Liver (tissue), 9 donors: ENCODE results near the gene DPT. TPM values are rescaled to one million over a fixed set of nuclear protein-coding genes. Genes with fewer than 3 reads are reported as not detected.

Experiments used
- DNase-seq: peaks from one replicate; pipeline ENCODE4 v3.0.0-alpha.2; 2017; ENCODE audit warnings: low spot score
- H3K27ac ChIP-seq, 2 donors: one replicate each; pipeline ENCODE4 v1.7.0; 2013; ENCODE audit warnings: inconsistent platforms in 2 of 2, low read length in 2 of 2, control low read depth in 1 of 2, low read depth in 1 of 2, mild to moderate bottlenecking in 1 of 2
- H3K27me3 ChIP-seq, 4 donors: one replicate each; pipeline versions ENCODE4 v1.6.1 to v1.7.0; 2013; ENCODE audit warnings: low read length in 3 of 4, inconsistent platforms in 1 of 4, mild to moderate bottlenecking in 1 of 4, moderate library complexity in 1 of 4; ENCODE audit not compliant: control insufficient read depth in 4 of 4, insufficient read depth in 4 of 4
- H3K36me3 ChIP-seq, 4 donors: one replicate each; pipeline versions ENCODE4 v1.6.1 to v1.7.0; 2013; ENCODE audit warnings: low read length in 3 of 4, mild to moderate bottlenecking in 3 of 4, low read depth in 1 of 4, moderate library complexity in 1 of 4; ENCODE audit not compliant: control insufficient read depth in 4 of 4, insufficient read depth in 3 of 4
- H3K4me1 ChIP-seq, 4 donors: one replicate each; pipeline versions ENCODE4 v1.6.1 to v1.7.0; 2013; ENCODE audit warnings: low read length in 3 of 4, mild to moderate bottlenecking in 3 of 4, moderate library complexity in 1 of 4; ENCODE audit not compliant: control insufficient read depth in 4 of 4, insufficient read depth in 4 of 4
- H3K4me3 ChIP-seq, 3 donors: one replicate each; pipeline versions ENCODE4 v1.6.1 to v1.7.0; 2013; ENCODE audit warnings: low read length in 3 of 3, control low read depth in 1 of 3, low read depth in 1 of 3, mild to moderate bottlenecking in 1 of 3
- H3K9ac ChIP-seq, 2 donors: one replicate each; pipeline ENCODE4 v1.7.0; 2013; ENCODE audit warnings: low read length in 2 of 2, mild to moderate bottlenecking in 2 of 2, moderate library complexity in 2 of 2, control low read depth in 1 of 2, low read depth in 1 of 2
- H3K9me3 ChIP-seq, 4 donors: one replicate each; pipeline versions ENCODE4 v1.6.1 to v1.7.0; 2013; ENCODE audit warnings: low read length in 3 of 4; ENCODE audit not compliant: control insufficient read depth in 4 of 4
- EGR1 ChIP-seq, 2 donors: IDR thresholded peaks; 2 replicates each; pipeline ENCODE4 v1.6.1; 2016 to 2018; ENCODE audit warnings: antibody characterized with exemption in 2 of 2, low read depth in 2 of 2
- FOXA1 ChIP-seq: IDR thresholded peaks from 2 replicates; pipeline ENCODE4 v1.6.1; 2016; ENCODE audit warnings: antibody characterized with exemption
- FOXA2 ChIP-seq: IDR thresholded peaks from 2 replicates; pipeline ENCODE4 v1.6.1; 2016; ENCODE audit warnings: antibody characterized with exemption
- GABPA ChIP-seq, 2 donors: IDR thresholded peaks in 1 of 2; conservative IDR thresholded peaks in 1 of 2; 2 replicates each; pipeline ENCODE4 v1.6.1; 2016; ENCODE audit warnings: antibody characterized with exemption in 2 of 2, mild to moderate bottlenecking in 1 of 2, moderate library complexity in 1 of 2
- HNF4A ChIP-seq, 2 donors: conservative IDR thresholded peaks; 2 replicates each; pipeline ENCODE4 v1.6.1; 2016; ENCODE audit warnings: antibody characterized with exemption in 2 of 2, mild to moderate bottlenecking in 2 of 2
- HNF4G ChIP-seq: IDR thresholded peaks from 2 replicates; pipeline ENCODE4 v1.6.1; 2016; ENCODE audit warnings: antibody characterized with exemption
- JUND ChIP-seq, 2 donors: IDR thresholded peaks; 2 replicates each; pipeline ENCODE4 v1.6.1; 2016; ENCODE audit warnings: antibody characterized with exemption in 2 of 2
- MAX ChIP-seq: IDR thresholded peaks from 2 replicates; pipeline ENCODE4 v1.6.1; 2016; ENCODE audit warnings: antibody characterized with exemption
- NR2F2 ChIP-seq: IDR thresholded peaks from 2 replicates; pipeline ENCODE4 v1.6.1; 2016; ENCODE audit warnings: antibody characterized with exemption
- RAD21 ChIP-seq, 2 donors: IDR thresholded peaks; 2 replicates each; pipeline ENCODE4 v1.6.1; 2016; ENCODE audit warnings: antibody characterized with exemption in 2 of 2, mild to moderate bottlenecking in 2 of 2
- RXRA ChIP-seq, 2 donors: IDR thresholded peaks; 2 replicates each; pipeline ENCODE4 v1.6.1; 2017 to 2018; ENCODE audit warnings: antibody characterized with exemption in 2 of 2, mild to moderate bottlenecking in 1 of 2
- SP1 ChIP-seq: IDR thresholded peaks from 2 replicates; pipeline ENCODE4 v1.6.1; 2018; ENCODE audit warnings: antibody characterized with exemption, mild to moderate bottlenecking
- TAF1 ChIP-seq: conservative IDR thresholded peaks from 2 replicates; pipeline ENCODE4 v1.6.1; 2016; ENCODE audit warnings: antibody characterized with exemption, mild to moderate bottlenecking
- YY1 ChIP-seq: IDR thresholded peaks from 2 replicates; pipeline ENCODE4 v1.6.1; 2016; ENCODE audit warnings: antibody characterized with exemption, mild to moderate bottlenecking
- ZBTB33 ChIP-seq: IDR thresholded peaks from 2 replicates; pipeline ENCODE4 v1.6.1; 2016; ENCODE audit warnings: antibody characterized with exemption
- WGBS: extraction: QIAGEN DNeasy Blood & Tissue Kit; methylation state at CpG from one replicate; pipeline ENCODE4 v1.1.7; 2013; 5-methylcytosine and 5-hydroxymethylcytosine counted together
- polyA plus RNA-seq, 2 donors: library from polyadenylated mRNA; stranded (reverse) in 1 of 2; unstranded in 1 of 2; fragments of 200-250 nt in 1 of 2; fragments of >200 nt in 1 of 2; fragmentation: Nextera tagmentation in 1 of 2; extraction: Ambion mirVana in 1 of 2; gene quantifications; one replicate each; pipeline versions ENCODE4 v1.2.1 to v1.2.3, GENCODE V29; 2013 to 2015
- total RNA-seq, 2 donors: library from RNA; depleted of rRNA; stranded (reverse); fragments of >200 nt; gene quantifications; one replicate each; pipeline ENCODE4 v1.2.3, GENCODE V29; 2014
- TF ChIP-seq, protein P1 (sequence below): IDR thresholded peaks from 2 replicates; pipeline ENCODE4 v1.6.1; 2016; ENCODE audit warnings: antibody characterized with exemption, mild to moderate bottlenecking
- TF ChIP-seq, protein P2 (sequence below): IDR thresholded peaks from 2 replicates; pipeline ENCODE4 v1.6.1; 2016; ENCODE audit warnings: antibody characterized with exemption
- donor health status: healthy.
- donor health status: healthy.
- donor health status: healthy.
- donor health status: healthy.
- donor health status: healthy.

The DPT gene
- total and polyA plus RNA-seq, 4 donors, result 0.42 to 5.0 (median 3.0) TPM

DNA sequence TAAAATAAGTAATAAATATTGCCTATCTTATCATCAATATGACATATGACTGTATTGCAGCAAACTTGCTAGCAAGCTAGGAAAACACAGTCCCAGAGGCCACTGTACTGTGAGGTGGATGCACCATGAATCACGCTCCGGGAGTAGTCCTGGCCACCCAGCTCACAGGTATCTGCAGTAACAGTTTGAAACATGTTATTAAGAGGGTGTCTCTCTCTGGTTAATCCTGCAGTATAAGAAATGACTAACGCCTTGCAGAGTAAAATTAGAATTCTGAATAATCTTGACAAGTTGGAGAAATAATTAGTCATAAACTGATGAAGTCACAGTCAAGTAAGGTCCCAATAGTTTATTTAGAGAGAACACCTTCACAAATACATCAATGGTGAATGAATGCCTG, 34.0 kb upstream of the DPT start:
- 95% methylated on average over 3 of the region's 3 CpGs for WGBS
- no peak for DNase-seq
- H3K27ac ChIP-seq, result no peak overlapping the region

DNA sequence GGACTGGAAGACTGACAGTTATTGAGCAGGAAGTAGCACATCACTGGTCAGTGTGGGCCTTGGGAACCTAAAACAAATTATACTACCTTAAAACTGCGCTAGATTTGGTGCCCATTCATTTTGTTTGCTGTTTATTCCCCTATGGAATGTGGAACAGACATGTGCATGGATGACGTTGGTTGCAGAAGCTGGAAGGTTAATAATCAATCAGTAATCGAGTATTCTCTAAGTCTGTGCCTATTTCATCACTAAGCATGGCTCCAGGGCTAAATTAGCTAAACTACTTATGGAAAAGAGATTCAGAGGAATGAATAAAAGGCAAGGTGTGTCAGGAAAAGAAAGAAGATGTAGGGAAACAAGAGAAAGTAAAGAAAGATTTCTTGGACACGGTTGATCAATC, 33.5 kb upstream of the DPT start:
- WGBS, result 67% methylated on average over 4 of the region's 4 CpGs
- DNase-seq, result no peak

More for the DNA sequence above, 34.0 kb upstream of the DPT start:
- TF ChIP-seq TAF1, result no peak
- TF ChIP-seq RAD21 (IDR thresholded peaks at IDR 0.05), result no peak
- TF ChIP-seq FOXA1, result no peak
- TF ChIP-seq SP1, result no peak
- TF ChIP-seq ZBTB33, result no peak
- TF ChIP-seq GABPA (IDR thresholded peaks at IDR 0.05 in 1 of 2, conservative IDR thresholded peaks at IDR 0.05 in 1 of 2), result no peak
- TF ChIP-seq, protein P1, sequence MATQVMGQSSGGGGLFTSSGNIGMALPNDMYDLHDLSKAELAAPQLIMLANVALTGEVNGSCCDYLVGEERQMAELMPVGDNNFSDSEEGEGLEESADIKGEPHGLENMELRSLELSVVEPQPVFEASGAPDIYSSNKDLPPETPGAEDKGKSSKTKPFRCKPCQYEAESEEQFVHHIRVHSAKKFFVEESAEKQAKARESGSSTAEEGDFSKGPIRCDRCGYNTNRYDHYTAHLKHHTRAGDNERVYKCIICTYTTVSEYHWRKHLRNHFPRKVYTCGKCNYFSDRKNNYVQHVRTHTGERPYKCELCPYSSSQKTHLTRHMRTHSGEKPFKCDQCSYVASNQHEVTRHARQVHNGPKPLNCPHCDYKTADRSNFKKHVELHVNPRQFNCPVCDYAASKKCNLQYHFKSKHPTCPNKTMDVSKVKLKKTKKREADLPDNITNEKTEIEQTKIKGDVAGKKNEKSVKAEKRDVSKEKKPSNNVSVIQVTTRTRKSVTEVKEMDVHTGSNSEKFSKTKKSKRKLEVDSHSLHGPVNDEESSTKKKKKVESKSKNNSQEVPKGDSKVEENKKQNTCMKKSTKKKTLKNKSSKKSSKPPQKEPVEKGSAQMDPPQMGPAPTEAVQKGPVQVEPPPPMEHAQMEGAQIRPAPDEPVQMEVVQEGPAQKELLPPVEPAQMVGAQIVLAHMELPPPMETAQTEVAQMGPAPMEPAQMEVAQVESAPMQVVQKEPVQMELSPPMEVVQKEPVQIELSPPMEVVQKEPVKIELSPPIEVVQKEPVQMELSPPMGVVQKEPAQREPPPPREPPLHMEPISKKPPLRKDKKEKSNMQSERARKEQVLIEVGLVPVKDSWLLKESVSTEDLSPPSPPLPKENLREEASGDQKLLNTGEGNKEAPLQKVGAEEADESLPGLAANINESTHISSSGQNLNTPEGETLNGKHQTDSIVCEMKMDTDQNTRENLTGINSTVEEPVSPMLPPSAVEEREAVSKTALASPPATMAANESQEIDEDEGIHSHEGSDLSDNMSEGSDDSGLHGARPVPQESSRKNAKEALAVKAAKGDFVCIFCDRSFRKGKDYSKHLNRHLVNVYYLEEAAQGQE, result no peak
- TF ChIP-seq HNF4A (conservative IDR thresholded peaks at IDR 0.05), result no peak
- TF ChIP-seq JUND (IDR thresholded peaks at IDR 0.05), result no peak
- no peak for TF ChIP-seq NR2F2
- no peak for TF ChIP-seq FOXA2
- no peak for TF ChIP-seq EGR1 (IDR thresholded peaks at IDR 0.05; ENCODE audit: low read depth in 2 of 2)
- TF ChIP-seq, protein P2, sequence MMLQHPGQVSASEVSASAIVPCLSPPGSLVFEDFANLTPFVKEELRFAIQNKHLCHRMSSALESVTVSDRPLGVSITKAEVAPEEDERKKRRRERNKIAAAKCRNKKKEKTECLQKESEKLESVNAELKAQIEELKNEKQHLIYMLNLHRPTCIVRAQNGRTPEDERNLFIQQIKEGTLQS, result no peak
- TF ChIP-seq HNF4G, result no peak
- TF ChIP-seq MAX, result no peak
- no peak for TF ChIP-seq YY1
- TF ChIP-seq RXRA (IDR thresholded peaks at IDR 0.05), result no peak
- Histone ChIP-seq H3K36me3 (no peaks in the 10 kb centered on the region), H3K4me3 (no peak overlapping the region), H3K9ac (no peak overlapping the region), H3K27me3 (no peaks in the 10 kb centered on the region), H3K4me1 (no peaks in the 10 kb centered on the region), H3K9me3 (no peaks in the 10 kb centered on the region)

More for the DNA sequence above, 33.5 kb upstream of the DPT start:
- no peaks in the 10 kb centered on the region for H3K27me3 ChIP-seq
- no peaks in the 10 kb centered on the region for H3K4me1 ChIP-seq
- no peak overlapping the region for H3K27ac ChIP-seq
- H3K9me3 ChIP-seq, result no peaks in the 10 kb centered on the region
- no peaks in the 10 kb centered on the region for H3K36me3 ChIP-seq
- no peak overlapping the region for H3K4me3 ChIP-seq
- TF ChIP-seq ZBTB33, result no peak
- TF ChIP-seq RAD21 (IDR thresholded peaks at IDR 0.05), result no peak
- TF ChIP-seq YY1, result no peak
- TF ChIP-seq, protein P1, result no peak
- TF ChIP-seq, protein P2, result peak; percentile 42
- no peak overlapping the region for H3K9ac ChIP-seq
